GM12892 (cell line): ENCODE data around the gene P2RX3.

Experiments
- POLR2A ChIP-seq: IDR thresholded peaks from 2 replicates; pipeline ENCODE4 v1.6.1; 2011; ENCODE audit warnings: low read depth, low read length, control low read depth
- POLR2AphosphoS5 ChIP-seq: IDR thresholded peaks from 2 replicates; pipeline ENCODE4 v1.6.1; 2011; ENCODE audit warnings: low read depth, low read length, control low read depth
- TAF1 ChIP-seq: IDR thresholded peaks from 2 replicates; pipeline ENCODE4 v1.6.1; 2011; ENCODE audit warnings: low read depth, mild to moderate bottlenecking, control low read depth, low read length, borderline replicate concordance

DNA sequence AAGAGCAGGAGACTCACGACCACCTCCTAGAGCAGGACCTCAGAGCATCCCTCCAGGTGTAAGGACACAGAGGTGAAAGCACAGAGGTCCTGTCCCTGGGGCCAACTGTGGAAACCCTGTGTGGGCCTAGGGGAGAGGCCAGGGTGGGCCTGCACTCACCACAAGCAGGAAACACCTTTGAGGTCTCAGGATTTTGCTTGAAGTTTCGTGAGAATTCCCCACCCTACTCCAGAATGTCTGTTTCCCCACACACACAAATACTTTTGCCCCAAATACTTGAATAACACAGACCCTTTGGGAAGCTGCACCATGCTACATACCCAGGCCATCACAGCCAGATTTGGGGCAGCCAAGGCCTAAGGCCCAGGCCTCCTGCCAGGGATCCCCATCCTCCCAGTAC lies 70.6 kb downstream of the P2RX3 start:
- TF ChIP-seq POLR2A = no peak
- no peak for TF ChIP-seq TAF1
- no peak for TF ChIP-seq POLR2AphosphoS5
